CD4-positive, alpha-beta T cell (primary cell): ENCODE results near the gene ENDOU. TPM values are rescaled to one million over a fixed set of nuclear protein-coding genes. Genes with fewer than 3 reads are reported as not detected.

Experiments used
- ATAC-seq: fragments of 200-7000 bp; cut with Tn5 transposase; one replicate; pipeline ENCODE4 v1.10.0; 2022; ENCODE audit warnings: mild to moderate bottlenecking; ENCODE audit not compliant: poor library complexity
- CTCF ChIA-PET: fragments of 350-600 bp; sonication (Branson Sonifier 250); formaldehyde crosslinking; loops from one replicate; lab custom pipeline; 2021; ENCODE audit warnings: antibody characterized with exemption, inconsistent platforms; lab: Charles Lee
- POLR2A ChIA-PET: fragments of 350-600 bp; sonication (Branson Sonifier 250); formaldehyde crosslinking; loops from one replicate; lab custom pipeline; 2021; ENCODE audit warnings: antibody characterized with exemption, inconsistent platforms; lab: Charles Lee
- DNase-seq, 14 experiments: peaks; one replicate each; pipeline ENCODE4 v3.0.0-alpha.2; 2013 to 2020; ENCODE audit warnings: mixed read lengths in 2 of 14
- H3K27ac ChIP-seq, 2 donors: one replicate each; pipeline versions ENCODE4 v1.5.1 to v1.7.0; 2013; ENCODE audit warnings: low read length in 2 of 2, low read depth in 1 of 2, mild to moderate bottlenecking in 1 of 2
- H3K27me3 ChIP-seq, 2 experiments: 1 replicate in 1 of 2; 2 replicates in 1 of 2; pipeline versions ENCODE4 v1.6.1 to v1.7.0; 2013; ENCODE audit warnings: low read length in 2 of 2, control low read depth in 1 of 2, mild to moderate bottlenecking in 1 of 2, moderate library complexity in 1 of 2; ENCODE audit not compliant: insufficient read depth in 2 of 2, control insufficient read depth in 1 of 2
- H3K36me3 ChIP-seq: one replicate; pipeline ENCODE4 v1.6.1; 2013; ENCODE audit warnings: low read length, control low read depth; ENCODE audit not compliant: insufficient read depth
- H3K4me1 ChIP-seq: one replicate; pipeline ENCODE4 v1.6.1; 2013; ENCODE audit warnings: low read length, control low read depth; ENCODE audit not compliant: insufficient read depth
- H3K4me3 ChIP-seq: one replicate; pipeline ENCODE4 v1.5.1; 2013; ENCODE audit warnings: mild to moderate bottlenecking, low read length, moderate library complexity
- H3K9me3 ChIP-seq, 2 experiments: 1 replicate in 1 of 2; 2 replicates in 1 of 2; pipeline versions ENCODE4 v1.6.1 to v1.7.0; 2013; ENCODE audit warnings: low read length in 2 of 2, mild to moderate bottlenecking in 2 of 2, control low read depth in 1 of 2, moderate library complexity in 1 of 2; ENCODE audit not compliant: control insufficient read depth in 1 of 2, insufficient read depth in 1 of 2
- H3K27ac Mint-ChIP-seq: one replicate; pipeline ENCODE4 v1.8.0; 2020; ENCODE audit warnings: mixed read lengths
- H3K27me3 Mint-ChIP-seq: one replicate; pipeline ENCODE4 v1.8.0; 2021; ENCODE audit warnings: mixed read lengths
- H3K36me3 Mint-ChIP-seq: one replicate; pipeline ENCODE4 v1.8.0; 2021; ENCODE audit warnings: low read depth, mixed read lengths
- H3K4me1 Mint-ChIP-seq: one replicate; pipeline ENCODE4 v1.8.0; 2021; ENCODE audit warnings: low read depth, mixed read lengths
- H3K4me3 Mint-ChIP-seq: one replicate; pipeline ENCODE4 v1.8.0; 2020; ENCODE audit warnings: mild to moderate bottlenecking, mixed read lengths
- H3K9me3 Mint-ChIP-seq: one replicate; pipeline ENCODE4 v1.8.0; 2020; ENCODE audit warnings: mixed read lengths
- CTCF ChIP-seq: fragments of 200-600 bp; IDR thresholded peaks from one replicate; pipeline ENCODE4 v1.8.0; 2022; ENCODE audit warnings: antibody characterized with exemption, mild to moderate bottlenecking
- intact Hi-C, 2 experiments: fragments of 100-400 bp; cut with DNase I in 1 of 2; cut with micrococcal nuclease in 1 of 2; formaldehyde crosslinking; loops; one replicate each; pipeline versions ENCODE4 v1.15.1 to v1.9.0; 2023 to 2025; cut with DNase I, micrococcal nuclease
- total RNA-seq, 174 experiments: library from RNA in 2 of 174; stranded (reverse) in 2 of 174; gene quantifications; one replicate each; pipeline ENCODE4 v1.2.3 and lab custom pipeline; 2021 to 2026

The ENDOU gene
- total RNA-seq, 2 experiments from 2014 or later = not detected

GRCh38 chr12:47754126-47754525 is 28.8 kb upstream of the ENDOU start:
- ATAC-seq = no peak
- intact Hi-C loops = no loop called here
- Histone ChIP-seq H3K27ac (no peak overlapping the region), H3K36me3 (no peaks in the 10 kb centered on the region), H3K4me1 (peaks cover 36% of the 10 kb centered on the region), H3K4me3 (no peak overlapping the region), H3K27me3 (no peaks in the 10 kb centered on the region), H3K9me3 (no peaks in the 10 kb centered on the region)
- no peak overlapping the region for H3K27ac Mint-ChIP-seq
- POLR2A ChIA-PET = no interaction called here
- H3K36me3 Mint-ChIP-seq = no peaks in the 10 kb centered on the region
- H3K4me1 Mint-ChIP-seq = peaks cover 24% of the 10 kb centered on the region
- no peak for TF ChIP-seq CTCF
- CTCF ChIA-PET = interaction anchor here (1.2 to 9.7 kb wide), 3 partner anchors 11 to 18 kb away, joined by 3 to 69 read pairs (median 32); no protein-coding TSS in a partner anchor
- no peaks in the 10 kb centered on the region for H3K27me3 Mint-ChIP-seq
- H3K9me3 Mint-ChIP-seq = no peaks in the 10 kb centered on the region
- H3K4me3 Mint-ChIP-seq = no peak overlapping the region
- no peak for DNase-seq

- Mint-ChIP-seq H3K27ac (no peak overlapping the region), H3K36me3 (no peaks in the 10 kb centered on the region), H3K9me3 (no peaks in the 10 kb centered on the region), H3K4me3 (no peak overlapping the region), H3K4me1 (peaks cover 21% of the 10 kb centered on the region), H3K27me3 (no peaks in the 10 kb centered on the region)
- no peak for TF ChIP-seq CTCF
- no peak overlapping the region for H3K4me3 ChIP-seq
- intact Hi-C loops = no loop called here
- H3K27me3 ChIP-seq = no peaks in the 10 kb centered on the region
- peaks cover 28% of the 10 kb centered on the region for H3K4me1 ChIP-seq
- no peak for ATAC-seq
- no peak overlapping the region for H3K27ac ChIP-seq
- no peak for DNase-seq
- ChIA-PET CTCF (interaction anchor here (1.2 kb wide), 1 partner anchor 19 kb away, joined by 3 read pairs; no protein-coding TSS in a partner anchor), POLR2A (no interaction called here)
- no peaks in the 10 kb centered on the region for H3K9me3 ChIP-seq
- H3K36me3 ChIP-seq = no peaks in the 10 kb centered on the region
Observed at GRCh38 chr12:47753021-47754001, 28.0 kb upstream of the ENDOU start.

- no peak overlapping the region for H3K4me3 ChIP-seq
- Mint-ChIP-seq H3K4me1 (peaks cover 17% of the 10 kb centered on the region), H3K27me3 (no peaks in the 10 kb centered on the region), H3K4me3 (no peak overlapping the region), H3K27ac (no peak overlapping the region), H3K36me3 (no peaks in the 10 kb centered on the region), H3K9me3 (no peaks in the 10 kb centered on the region)
- H3K36me3 ChIP-seq = no peaks in the 10 kb centered on the region
- no peak for DNase-seq
- POLR2A ChIA-PET = no interaction called here
- intact Hi-C loops = no loop called here
- no peaks in the 10 kb centered on the region for H3K9me3 ChIP-seq
- H3K4me1 ChIP-seq = peaks cover 20% of the 10 kb centered on the region
- H3K27ac ChIP-seq = no peak overlapping the region
- TF ChIP-seq CTCF = no peak
- CTCF ChIA-PET = no interaction called here
- H3K27me3 ChIP-seq = no peaks in the 10 kb centered on the region
- no peak for ATAC-seq
Observed at GRCh38 chr12:47752552-47752951, 27.3 kb upstream of the ENDOU start.
